GM18517 (cell line): ENCODE data around the gene CMIP.

Experiments used
- ATAC-seq: cut with Tn5 transposase; IDR thresholded peaks from one replicate; pipeline ENCODE4 v1.9.1; 2021; ENCODE audit warnings: mild to moderate bottlenecking, moderate library complexity; ENCODE audit not compliant: unreplicated experiment

Gene CMIP

DNA sequence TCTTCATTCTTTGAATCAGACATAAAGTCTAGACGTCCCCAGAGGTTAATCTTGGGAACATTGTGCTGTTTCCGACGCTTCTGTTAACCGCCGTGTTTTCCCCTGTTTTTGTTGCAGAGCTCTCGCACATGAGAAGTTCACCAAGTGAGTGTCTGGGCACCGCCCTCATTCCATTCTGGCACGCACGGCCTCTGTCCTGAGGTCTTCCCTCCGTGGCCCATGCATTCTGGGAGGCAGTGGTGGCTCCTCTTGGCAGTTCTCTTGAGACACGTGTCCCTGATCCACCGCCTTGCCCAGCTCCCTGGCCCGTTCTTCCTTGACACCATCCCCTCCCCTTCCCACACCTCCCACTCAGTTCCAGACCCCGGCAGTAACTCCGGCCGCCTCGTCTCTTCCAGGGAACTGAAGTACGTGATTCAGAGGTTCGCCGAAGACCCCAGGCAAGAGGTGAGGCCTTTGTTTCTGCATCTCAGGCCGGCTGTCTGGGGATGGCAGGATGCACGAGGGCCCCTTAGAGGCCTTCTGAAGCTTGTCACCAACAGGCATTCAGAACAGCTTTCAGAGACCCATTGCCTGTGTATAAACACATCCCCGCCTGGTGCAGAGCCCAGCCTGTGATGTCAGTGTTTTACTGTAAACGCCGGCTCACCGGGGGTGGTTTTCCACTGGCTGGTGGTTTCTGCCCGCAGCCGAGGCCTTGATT lies 248.6 kb downstream of the CMIP start:
- no peak for ATAC-seq

DNA sequence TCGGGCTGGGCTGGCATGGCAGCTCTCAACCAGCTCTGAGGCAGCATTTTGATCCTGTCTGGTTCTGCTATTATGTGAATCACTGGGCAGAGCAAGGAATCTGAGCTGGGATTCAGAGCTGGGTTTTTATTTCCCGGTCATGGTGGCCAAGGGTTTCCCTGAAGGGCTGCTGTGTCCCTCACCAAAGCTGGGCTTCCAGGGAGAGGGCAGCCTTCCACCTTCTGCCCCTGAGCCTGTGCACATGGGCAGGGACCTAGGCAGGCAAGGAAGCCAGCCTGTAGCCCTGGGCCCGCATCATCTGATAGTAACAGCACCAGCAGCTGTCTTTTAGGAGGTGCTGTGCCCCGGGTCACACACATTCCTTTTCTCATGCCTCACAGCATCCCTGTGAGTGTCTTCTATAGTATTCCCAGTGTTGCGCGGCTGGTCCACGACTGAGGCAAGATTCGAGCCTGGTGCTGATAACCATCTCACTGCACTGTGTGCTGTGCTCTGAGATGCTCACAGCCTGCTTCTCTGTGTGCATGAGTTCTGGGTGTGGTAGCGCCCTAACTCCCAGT lies 249.2 kb downstream of the CMIP start:
- no peak for ATAC-seq

DNA sequence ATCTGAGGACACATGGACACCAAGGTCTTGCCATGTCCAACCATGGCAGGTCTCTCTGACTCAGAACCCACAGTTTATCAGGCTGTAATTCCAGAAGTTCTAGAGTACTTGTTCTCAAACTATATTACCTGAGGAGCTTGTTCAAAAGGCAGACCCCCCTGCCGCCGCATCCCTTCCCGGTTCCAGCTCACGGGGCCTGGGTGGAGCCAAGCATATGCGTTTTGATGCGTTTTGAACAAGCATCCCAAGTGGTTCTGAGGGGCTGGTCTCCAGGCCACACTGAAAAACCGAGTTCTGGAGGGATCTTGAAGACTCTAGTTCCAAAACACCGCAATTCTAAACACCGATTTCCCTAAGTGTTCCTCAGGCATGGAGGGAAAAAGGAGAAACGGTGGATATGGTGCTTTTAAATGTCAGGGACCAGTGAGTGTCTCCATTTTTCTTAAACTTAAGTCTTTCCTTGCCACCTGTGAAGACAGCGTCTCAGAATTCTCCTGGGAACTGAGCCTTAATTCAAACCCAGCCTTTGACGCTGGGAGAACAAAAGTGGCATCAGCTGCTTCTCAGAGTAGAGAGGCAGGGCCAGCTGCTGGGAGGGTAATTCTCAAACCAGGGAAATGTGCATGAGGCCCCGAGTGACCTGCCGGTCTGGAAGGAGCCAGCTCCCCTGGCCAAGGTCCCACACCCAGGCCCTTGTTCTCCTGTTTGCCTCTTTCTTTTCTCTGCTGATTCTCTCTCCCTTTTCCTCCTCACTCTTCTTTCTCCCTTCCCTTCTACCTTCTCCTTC lies 250.1 kb downstream of the CMIP start:
- ATAC-seq: no peak

DNA sequence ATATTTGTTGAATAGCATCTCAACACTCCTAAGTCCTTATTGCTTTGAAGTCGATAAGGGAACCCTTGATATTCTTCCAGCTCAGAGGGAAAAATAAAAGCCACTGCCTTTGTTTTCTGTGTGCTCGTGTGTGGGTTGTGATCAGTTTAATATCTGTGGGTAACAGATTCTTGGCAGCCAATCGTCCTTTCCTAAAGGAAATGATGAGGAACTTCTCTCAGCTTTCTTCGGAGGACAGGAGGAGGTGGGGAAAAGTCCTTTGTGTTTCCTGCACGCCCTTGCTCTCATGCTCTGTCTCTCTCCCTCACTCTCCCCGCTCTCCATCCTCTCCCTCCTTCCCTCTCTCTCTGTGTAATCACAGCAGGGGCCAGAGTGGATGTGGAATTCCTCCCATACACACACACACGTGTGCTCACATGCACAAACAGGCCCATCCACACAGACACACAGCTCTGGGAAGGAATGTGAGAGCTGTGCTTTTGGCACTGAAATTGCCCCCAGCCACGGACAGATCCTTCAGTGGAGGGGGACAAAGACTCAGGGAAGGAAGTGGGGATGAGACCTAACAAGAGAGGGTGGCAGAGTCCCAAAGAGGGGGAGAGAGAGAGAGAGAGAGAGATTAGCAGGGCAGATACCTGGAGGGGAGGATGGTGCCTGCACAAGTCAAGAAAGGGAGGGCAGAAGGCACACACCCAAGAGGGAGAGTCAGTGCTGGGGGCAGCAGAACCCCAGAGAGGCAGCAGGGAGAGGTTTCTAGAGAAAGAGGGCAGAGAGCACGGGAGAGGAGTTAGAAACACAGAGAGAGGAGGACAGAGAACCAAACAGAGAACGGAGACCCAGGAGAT lies 250.9 kb downstream of the CMIP start:
- no peak for ATAC-seq

DNA sequence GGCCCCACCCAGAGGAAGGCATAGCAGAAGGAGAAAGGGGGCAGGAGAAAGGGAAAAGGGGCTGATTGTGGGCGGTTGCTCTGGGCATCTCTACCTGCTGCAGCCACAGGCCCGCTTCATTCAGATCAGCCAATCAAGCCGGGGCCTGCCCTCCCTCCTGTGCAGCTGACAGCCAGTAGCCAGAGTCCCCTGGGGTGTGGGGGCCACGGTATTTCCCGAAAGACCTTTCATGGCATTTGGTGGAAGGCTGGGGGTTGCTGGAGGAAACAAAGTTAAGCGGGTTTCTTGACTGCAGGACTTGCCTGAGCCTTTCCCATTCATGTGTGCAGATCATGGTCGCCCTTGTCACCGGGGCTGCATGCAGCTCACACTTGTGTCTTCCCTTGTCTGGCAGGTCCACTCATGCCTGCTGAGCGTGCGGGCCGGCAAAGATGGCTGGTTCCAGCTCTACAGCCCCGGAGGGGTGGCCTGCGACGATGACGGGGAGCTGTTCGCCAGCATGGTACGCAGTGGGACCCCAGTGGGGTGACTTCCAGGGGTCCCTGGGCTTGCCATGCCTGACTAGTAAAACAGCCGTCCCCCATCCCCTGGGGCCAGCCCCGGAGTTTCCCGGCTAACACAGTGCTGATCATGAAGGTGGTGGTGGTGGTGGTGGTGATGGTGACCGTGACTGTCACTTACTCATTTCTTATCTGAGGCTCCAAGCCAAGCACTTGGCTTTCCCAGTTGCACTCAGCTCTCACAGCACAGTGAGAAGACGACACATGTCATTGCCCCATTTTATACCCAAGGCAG lies 251.8 kb downstream of the CMIP start:
- ATAC-seq: no peak

DNA sequence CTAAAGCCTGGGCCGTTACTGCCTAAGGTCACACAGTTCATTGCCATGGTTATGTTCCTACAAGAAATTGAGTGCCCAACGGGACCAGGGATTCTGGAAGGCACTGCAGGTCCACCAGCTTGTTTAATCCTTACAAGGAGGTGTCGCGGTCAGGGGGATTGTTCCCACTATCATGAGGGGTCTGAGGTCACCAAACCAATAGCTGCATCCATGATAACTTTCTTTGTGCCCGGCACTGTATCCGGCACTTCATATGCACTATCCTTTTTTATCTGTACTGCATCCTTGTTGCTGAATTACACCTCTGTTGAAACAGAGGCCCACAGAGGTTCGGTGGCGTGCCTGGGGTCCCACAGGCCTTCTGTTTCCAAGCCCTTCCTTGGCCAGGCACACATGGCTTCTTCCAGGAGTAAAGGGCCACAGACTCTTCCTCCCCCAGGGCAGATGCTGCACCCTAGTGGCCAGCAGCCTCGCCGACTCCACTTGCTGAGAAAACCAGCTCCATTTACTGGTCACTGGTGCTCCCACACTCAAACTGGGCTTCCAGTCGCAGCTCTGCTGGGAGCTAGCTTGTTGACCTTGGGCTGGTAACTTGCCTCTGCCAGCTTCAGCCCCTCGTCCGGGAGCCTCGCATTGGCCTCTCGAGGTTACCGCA lies 252.5 kb downstream of the CMIP start:
- no peak for ATAC-seq

DNA sequence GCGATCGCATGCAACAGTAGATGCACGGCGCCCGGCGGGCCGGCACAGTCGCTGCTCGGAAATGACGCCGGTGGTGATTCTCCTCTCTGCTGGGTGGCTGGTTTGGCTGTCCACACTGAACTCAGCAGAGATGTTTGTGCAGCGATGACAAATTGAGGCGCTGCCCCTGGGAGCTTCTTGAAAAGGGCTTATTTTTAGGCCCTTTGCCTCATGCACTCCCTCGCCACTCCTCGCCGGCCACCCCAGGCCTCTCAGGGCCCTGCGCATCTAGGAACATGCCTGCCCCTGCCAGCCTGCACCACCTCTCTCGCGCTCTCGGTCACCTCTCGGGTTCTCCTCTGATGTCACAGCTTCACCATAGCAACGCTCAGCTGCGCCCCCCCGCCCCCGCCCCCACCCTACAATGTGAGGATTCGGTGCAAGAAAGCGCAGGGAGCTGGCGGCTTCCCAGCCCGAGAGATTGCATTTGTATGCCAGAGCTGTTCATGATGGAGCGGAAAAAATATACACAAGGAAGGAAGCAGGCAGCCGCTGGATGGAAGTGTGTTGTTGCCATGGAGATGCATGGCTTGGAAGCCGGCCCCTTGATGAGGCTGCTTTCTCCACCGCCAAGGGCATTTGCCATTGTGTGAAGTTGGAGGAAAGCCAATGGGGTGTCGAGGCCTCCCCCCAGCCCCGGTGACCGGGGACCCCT lies 253.2 kb downstream of the CMIP start:
- no peak for ATAC-seq

DNA sequence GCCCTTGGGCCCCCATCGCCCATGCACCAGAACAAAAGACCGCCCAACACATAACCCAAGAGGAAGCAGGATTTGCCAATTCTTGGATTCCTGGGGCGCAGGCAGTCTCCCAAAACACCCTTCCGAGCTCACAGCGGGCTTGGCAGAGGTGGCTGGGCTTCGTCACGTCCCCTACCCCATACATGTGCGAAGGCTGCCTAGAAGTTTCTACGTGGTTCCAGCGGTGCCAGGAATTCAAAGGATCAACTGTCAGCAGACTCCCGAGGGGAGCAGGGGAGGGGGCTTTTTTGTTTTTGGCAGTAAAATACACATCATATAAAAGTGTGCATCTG lies 253.7 kb downstream of the CMIP start:
- no peak for ATAC-seq

DNA sequence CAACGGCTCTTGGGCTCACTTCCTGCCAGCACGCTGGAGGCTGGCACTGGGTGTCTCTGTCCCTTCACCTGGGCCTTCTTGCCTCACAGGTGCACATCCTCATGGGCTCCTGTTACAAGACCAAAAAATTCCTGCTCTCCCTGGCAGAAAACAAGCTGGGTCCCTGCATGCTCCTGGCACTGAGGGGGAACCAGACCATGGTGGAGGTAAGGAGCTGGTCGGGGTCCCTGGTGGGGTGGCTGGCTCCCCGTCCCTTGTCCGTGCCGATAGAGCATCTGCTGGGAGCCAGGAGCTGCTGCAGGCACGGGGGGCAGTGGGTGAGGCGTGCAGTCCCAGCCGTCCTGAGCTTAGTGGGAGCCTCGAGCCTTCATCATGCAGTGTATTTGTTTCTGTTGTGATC lies 255.0 kb downstream of the CMIP start:
- ATAC-seq: no peak

DNA sequence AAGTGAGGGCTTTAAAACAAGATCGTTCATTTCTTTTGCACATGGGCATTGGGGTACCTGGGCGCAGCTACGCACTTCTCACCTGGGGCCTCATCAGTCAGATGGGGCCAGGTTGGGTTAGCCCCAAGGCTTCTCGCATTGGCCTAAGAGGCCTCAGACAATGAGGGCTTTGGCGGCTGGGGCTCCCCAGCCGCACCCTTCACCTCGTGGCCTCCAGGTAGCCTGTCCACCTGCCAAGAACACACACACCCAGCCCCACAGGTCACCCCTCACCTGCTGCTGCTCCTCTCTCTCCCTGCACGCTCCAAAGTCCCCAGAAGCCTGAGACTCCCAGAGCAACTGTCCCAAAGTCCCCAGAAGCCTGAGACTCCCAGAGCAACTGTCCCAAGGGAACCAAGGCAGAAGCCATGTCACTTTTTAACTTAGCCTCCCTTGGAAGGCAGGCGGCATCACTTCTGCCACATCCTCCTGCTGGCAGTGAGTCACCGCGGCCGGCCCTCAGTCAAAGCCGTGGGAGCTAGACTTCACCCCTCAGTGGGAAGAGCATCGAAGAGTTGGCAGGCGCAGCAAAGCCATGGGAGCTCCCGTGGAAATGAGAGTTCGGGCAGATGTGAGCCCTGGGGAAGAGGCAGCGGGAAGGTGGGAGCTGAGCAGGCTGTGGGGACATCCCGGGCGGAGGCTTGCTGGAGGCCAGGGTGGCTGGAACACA lies 255.6 kb downstream of the CMIP start:
- no peak for ATAC-seq

DNA sequence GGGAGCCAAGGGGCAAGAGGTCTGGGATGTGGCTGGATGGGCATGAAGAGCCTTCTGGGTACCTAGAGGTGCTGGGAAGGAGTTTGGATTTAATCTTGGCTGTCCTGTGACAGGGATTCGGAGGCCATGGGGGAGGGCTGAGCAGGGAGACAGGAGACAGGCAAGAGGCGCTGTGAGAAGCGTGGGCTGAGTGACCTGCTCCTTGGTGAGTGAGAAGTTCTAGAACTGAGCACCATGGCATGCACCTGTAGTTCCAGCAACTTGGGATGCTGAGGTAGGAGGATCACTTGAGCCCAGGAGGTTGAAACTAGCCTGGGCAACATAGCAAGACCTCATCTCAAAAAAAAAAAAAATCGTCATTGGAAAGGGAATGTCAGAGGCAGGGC lies 256.2 kb downstream of the CMIP start:
- no peak for ATAC-seq

DNA sequence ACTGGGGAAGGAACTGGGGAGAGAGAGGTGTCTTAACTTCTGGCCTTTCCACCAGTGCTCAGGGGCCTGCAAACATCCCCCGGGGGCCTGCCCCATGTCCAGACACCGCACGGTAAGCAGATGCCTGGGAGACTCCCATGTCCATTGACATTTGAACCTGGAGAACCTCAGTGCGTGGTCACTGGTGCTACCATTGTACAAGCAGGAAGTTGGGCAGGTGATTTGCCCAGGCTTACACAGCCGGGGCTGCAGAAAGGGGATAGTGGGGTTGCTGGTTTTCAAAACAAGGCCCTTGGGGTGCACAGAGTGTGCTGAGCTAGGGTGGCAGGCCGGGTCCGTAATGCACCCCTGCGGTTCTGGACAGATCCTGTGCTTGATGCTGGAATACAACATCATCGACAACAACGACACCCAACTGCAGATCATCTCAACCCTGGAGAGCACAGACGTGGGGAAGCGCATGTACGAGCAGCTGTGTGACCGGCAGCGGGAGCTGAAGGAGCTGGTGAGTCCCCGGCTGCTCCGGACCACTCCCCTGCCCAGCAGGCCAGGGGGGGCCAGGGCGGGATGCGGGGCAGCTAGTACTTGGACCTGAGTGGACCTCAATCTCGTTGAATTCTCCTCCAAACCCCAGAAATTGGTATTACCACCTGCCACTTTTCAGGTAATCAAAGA lies 256.8 kb downstream of the CMIP start:
- ATAC-seq: no peak

DNA sequence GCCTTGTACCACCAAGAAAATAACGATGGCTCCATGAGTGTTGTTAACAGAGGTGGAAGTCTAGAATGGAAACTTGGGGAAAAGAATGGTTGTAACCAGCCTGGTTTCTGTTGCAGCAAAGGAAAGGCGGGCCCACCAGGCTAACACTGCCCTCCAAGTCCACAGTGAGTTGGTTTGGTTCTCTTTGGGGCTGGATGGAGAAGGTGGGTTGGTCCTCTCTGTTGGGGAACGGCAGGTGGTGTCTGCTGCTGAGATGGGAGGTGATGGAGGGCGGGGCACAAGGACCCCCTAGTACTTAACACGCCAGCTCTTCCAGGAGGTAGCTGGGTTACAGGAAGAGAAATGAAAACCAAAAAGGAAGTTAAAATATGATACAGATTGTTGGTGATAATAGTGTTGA lies 257.9 kb downstream of the CMIP start:
- ATAC-seq: no peak

DNA sequence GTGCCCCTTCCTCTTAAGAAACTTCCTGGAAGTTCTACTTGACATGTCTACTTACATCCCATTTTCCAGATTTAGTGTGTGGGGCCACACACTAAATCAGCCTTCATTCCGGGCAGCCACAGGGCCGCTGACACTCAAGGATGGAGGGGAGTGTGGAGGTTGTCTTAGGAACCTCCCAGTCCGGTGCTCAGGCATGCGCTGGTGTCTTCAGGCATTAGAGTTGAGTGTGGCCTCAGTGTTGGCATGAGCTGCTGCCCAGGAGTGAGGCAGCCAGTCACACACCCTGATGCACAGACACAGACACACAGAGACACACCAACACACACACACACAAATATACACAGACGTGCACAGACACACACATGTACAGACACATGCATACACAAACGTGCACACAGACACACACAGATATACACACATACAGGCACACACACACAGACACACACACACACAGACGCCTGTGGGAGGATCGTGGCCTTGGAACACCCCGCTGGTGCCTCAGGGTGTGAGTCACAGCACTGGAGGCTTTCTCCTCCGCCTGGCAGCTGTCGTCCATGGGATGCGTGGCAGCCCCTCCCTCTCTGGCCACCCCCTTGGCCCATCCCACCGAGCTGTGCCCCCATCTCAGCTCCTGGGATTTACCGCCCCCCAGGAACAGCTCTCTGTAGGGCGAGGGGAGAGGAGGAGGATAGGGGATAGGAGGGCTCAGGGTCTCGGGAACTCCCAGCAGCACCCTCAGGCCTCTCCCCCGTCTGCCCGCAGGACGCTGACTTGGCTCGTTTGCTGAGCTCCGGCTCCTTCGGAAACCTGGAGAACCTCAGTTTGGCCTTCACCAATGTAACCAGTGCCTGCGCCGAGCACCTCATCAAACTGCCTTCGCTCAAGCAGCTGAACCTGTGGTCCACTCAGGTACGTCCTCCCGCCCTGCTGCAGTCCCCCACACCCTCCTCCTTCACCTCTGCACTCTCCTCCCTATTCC lies 258.9 kb downstream of the CMIP start:
- no peak for ATAC-seq

DNA sequence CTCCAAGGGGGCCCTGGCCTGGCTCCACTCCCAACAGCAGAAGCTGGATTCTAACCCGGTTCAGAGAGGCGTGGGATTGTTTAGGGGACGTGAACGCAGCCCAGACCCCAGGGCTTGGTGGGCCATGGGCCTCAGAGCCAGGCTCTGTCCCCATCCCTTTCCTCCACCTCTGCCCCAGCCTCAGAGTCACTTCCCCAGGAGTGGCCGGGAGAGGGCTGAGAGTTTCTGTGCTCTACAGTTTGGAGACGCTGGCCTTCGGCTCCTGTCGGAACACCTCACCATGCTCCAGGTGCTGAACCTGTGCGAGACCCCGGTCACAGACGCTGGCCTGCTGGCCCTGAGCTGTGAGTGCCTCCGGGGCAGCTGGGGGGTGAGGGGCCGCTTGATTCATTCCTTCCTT lies 260.7 kb downstream of the CMIP start:
- no peak for ATAC-seq

DNA sequence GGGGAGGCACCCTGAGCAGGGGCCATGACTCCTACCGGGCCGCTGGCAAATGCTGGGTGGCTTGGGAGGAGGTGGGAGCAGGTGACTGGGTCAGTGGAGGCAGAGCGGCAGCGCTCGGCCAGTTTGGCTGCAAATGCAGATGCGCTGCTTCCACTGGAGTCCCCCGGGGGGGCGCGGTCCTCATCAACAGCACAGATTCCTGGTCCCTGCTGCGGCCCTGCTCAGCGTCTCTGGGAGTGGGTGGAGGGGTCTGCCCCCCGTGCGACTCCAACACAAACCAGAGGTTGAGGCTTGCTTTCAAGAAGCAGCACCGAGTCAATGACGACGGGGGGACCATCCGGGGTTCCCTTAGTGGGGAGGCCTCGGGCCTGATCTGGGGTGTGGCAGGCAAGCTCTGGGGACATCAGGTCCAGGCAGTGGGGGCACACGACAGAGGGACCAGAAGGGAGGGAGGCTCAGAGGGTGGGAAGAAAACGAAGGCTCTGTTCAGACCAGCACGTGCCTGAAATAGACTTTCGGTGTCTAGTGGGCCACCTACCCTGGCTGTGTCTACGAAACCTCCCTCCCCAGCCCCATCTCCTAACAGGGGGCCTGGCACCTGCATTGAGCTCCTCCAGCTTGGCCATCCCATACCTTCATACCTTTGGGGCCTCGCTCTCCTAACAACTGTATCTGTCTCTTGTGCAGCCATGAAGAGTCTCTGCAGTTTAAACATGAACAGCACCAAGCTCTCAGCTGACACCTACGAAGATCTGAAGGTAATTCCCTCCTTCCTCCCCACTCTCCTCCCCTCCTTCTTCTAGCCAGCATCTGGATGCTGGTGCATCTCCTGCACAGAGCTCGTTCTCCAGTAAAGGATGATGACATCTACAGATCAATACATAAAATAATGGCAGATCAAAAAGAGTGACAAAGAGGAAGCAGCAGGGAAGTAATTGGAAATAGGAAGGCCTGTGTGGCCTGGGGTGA lies 262.0 kb downstream of the CMIP start:
- no peak for ATAC-seq
